Spinal cord (tissue), 10 donors: ENCODE data around the gene SOX10. TPM values are rescaled to one million over a fixed set of nuclear protein-coding genes. Genes with fewer than 3 reads are reported as not detected.

Experiments
- DNase-seq, 6 donors: peaks; one replicate each; pipeline versions ENCODE4 v3.0.0 to v3.0.0-alpha.2; 2013 to 2015; ENCODE audit warnings: low spot score in 6 of 6, low read depth in 4 of 6
- H3K27ac ChIP-seq: one replicate; pipeline ENCODE4 v1.5.1; 2013; ENCODE audit warnings: low read depth, low read length, control low read depth
- H3K27me3 ChIP-seq: one replicate; pipeline ENCODE4 v1.6.1; 2013; ENCODE audit warnings: low read length; ENCODE audit not compliant: control insufficient read depth, insufficient read depth
- H3K36me3 ChIP-seq: one replicate; pipeline ENCODE4 v1.6.1; 2013; ENCODE audit warnings: low read length; ENCODE audit not compliant: control insufficient read depth, insufficient read depth
- H3K4me1 ChIP-seq: one replicate; pipeline ENCODE4 v1.6.1; 2013; ENCODE audit warnings: low read length; ENCODE audit not compliant: control insufficient read depth, insufficient read depth
- H3K4me3 ChIP-seq: one replicate; pipeline ENCODE4 v1.5.1; 2013; ENCODE audit warnings: low read depth, low read length, control low read depth
- H3K9me3 ChIP-seq: one replicate; pipeline ENCODE4 v1.6.1; 2013; ENCODE audit warnings: low read length; ENCODE audit not compliant: control insufficient read depth, insufficient read depth
- WGBS: methylation state at CpG from one replicate; pipeline ENCODE4 v1.1.5; 2013; ENCODE audit warnings: missing lambda C conversion rate; ENCODE audit not compliant: insufficient coverage; 5-methylcytosine and 5-hydroxymethylcytosine counted together
- long read RNA-seq, 4 donors: transcript quantifications; one replicate each; lab custom pipeline, GENCODE V29; 2026
- polyA plus RNA-seq, 2 donors: library from polyadenylated mRNA; unstranded; fragments of 120-200 nt; gene quantifications; one replicate each; pipeline ENCODE4 v1.2.1, GENCODE V29; 2013; ENCODE audit not compliant: insufficient read length in 2 of 2
- total RNA-seq, 2 donors: library from RNA; depleted of rRNA in 1 of 2; stranded (reverse); fragments of 120-200 nt in 1 of 2; fragments of >200 nt in 1 of 2; gene quantifications; one replicate each; pipeline versions ENCODE4 v1.2.3 to v1.2.4, GENCODE V29; 2013 to 2014
- donor health status: healthy.

SOX10 gene
- total RNA-seq = 10 to 100 TPM; 28.8 to 41.4 TPM
- polyA plus RNA-seq = 100 to 1,000 TPM; 264 to 304 TPM
- long read RNA-seq, donor 1, transcript SOX10-202 (4 exons, 2,879 nt) = major isoform, 71 of 106 reads
- long read RNA-seq, donor 1, partial matches to known transcripts = 35 of 106 reads
- long read RNA-seq, donor 1, other reads (novel, unspliced or antisense) = 0 of 106 reads
- long read RNA-seq, donor 2, transcript SOX10-202 (4 exons, 2,879 nt) = major isoform, 20 of 62 reads
- long read RNA-seq, donor 2, partial matches to known transcripts = 42 of 62 reads
- long read RNA-seq, donor 2, other reads (novel, unspliced or antisense) = 0 of 62 reads
- long read RNA-seq, donor 3, transcript SOX10-202 (4 exons, 2,879 nt) = major isoform, 28 of 47 reads
- long read RNA-seq, donor 3, partial matches to known transcripts = 19 of 47 reads
- long read RNA-seq, donor 3, other reads (novel, unspliced or antisense) = 0 of 47 reads
- long read RNA-seq, donor 4 = 0 reads

DNA sequence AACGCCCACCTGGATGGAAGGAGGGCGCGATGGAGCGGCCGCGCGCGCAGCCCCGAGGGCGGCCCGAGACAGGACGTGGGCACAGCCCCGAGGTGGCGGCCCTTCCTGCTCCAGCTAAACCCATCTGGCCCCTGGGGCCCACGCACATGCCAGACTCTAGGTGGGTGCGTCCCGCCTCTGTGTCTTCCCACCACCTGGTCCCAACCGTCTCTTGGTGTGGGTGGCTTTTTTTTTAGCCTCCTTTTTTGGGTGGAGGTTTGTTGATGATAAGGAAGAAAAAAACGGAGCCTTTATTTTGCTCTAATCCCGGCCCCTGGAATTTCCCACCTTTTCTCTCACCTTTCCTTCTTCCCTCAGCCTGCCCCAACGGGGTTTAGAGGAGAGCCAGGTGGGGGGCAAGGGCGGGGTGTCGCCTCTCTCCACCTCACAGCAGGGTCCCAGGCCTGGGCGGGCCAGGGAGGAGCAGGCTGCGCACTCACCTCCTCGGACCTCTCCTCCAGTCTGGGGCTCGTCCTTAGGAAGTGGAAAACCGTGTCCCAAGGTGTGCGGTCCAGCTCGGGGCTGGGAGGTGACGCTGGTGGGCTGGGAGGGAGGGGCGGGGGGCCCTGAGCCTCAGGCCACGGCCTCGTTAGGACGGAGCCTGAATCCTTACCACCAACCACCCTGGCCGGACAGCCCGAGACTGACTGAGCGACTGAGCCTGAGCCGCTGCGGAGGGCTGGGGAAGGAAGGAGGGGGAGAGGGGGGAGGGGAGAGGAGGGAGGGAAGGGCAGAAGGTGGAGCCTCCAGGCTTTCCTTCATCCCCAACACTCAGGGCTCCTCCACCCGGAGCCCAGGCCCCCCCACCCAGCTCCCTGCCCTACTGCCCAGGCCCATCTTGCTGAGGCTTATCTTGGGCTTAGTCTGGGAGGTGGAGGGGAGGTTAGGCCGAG is at the start of gene SOX10:
Gene SOX10 (minus strand): TSS at position 696 of the 932 bp plus-strand sequence. CDS start 771 bp downstream, outside the sequence.
- H3K27ac ChIP-seq = peak within 1 kb of the TSS; percentile 89
- H3K36me3 ChIP-seq = peaks cover 80% of the 10 kb centered on the region
- H3K9me3 ChIP-seq = no peaks in the 10 kb centered on the region
- no peaks in the 10 kb centered on the region for H3K27me3 ChIP-seq
- H3K4me3 ChIP-seq = peak within 1 kb of the TSS; percentile 64
- H3K4me1 ChIP-seq = peaks cover 39% of the 10 kb centered on the region
- 46% methylated on average over 19 of the region's 42 CpGs for WGBS
- peak in 2 of 6 donors; percentile 43 to 71 for DNase-seq

DNA sequence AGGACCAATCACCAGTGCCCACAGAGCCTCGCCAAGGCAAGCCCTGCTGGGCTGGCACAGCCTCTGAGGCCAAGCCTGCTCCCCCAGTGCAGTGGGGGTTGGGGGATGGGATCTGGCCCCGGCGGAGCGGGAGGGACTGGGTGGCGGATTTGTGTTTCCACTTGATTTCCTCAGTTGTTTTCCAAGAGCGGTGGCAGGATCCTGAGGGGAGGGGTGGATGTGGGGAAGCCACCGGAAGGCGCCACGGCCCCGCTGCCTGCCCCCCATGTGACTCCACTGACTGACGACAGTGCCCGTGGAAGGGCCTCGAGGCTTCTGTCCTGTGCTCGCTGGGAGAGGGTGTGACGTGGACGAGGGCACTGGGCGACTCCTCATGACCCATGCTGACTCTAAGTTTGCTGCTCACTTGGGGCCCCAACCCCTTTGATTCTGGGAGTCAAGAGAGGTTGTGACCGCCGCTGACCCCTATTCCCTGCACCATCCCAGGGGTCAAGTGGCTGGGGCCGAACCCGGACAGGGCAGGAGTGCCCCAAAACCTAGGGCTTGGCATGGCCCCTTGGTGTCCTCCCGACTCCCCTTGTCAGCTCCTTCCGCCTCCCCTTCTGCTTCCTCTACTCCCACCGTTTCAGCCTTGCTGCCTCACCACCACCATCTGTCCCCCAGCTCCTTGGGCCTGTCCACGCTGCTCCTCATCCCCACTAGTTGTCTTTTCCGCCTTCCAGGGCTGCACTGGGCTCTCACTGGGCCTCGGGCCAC is 49.3 kb upstream of the SOX10 start:
- H3K4me1 ChIP-seq = peaks cover 91% of the 10 kb centered on the region
- no peak overlapping the region for H3K4me3 ChIP-seq
- H3K36me3 ChIP-seq = peaks cover 17% of the 10 kb centered on the region
- WGBS = 38% methylated on average over 27 of the region's 27 CpGs
- H3K27ac ChIP-seq = peak overlapping the region; percentile 92
- no peaks in the 10 kb centered on the region for H3K27me3 ChIP-seq
- H3K9me3 ChIP-seq = no peaks in the 10 kb centered on the region
- DNase-seq = peak in 2 of 6 donors; percentile 37 to 84

DNA sequence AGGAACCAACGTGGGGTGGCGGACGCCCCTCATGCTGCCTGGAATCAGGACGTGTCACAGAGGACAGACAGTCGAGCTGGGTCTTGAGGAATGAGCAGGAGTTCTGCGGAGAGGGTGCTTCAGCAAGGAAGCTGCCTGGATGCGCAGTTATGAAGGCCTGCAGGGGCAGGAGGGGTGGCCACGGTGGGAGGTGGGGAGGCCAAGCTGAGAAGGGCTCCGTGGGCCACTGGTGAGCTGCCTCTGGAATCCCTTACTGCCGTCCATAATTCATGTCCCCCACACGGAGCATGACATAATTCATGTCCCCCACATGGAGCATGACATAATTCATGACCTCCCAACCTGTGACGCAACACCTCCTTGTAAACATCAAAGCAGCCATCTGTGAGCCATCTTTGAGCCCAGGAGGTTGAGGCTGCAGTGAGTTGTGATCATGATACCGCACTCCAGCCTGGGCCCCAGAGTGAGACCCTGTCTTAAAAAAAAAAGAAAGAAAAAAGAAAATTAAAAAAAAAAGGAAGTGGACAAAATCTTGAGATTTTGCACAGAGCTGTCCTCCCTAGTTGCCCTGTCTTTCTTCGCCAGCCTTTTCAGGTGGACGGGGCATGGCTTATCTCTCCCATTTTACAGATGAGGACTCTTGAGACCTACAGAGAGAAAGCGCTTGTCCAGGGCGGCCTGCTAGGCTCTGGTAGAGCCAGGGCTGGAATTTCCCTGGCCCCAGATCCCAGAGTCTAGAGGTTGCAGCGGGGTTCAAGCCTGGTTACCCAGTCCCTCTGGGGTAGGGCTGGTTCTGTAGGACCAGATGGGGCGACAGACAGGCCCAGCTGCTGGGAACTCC is 48.5 kb upstream of the SOX10 start:
- DNase-seq = peak in 1 of 6 donors; percentile 50
- WGBS = 90% methylated on average over 14 of the region's 19 CpGs
- peaks cover 16% of the 10 kb centered on the region for H3K36me3 ChIP-seq
- peak overlapping the region; percentile 92 for H3K27ac ChIP-seq
- no peaks in the 10 kb centered on the region for H3K27me3 ChIP-seq
- H3K4me1 ChIP-seq = peaks cover 94% of the 10 kb centered on the region
- H3K9me3 ChIP-seq = no peaks in the 10 kb centered on the region
- H3K4me3 ChIP-seq = no peak overlapping the region

DNA sequence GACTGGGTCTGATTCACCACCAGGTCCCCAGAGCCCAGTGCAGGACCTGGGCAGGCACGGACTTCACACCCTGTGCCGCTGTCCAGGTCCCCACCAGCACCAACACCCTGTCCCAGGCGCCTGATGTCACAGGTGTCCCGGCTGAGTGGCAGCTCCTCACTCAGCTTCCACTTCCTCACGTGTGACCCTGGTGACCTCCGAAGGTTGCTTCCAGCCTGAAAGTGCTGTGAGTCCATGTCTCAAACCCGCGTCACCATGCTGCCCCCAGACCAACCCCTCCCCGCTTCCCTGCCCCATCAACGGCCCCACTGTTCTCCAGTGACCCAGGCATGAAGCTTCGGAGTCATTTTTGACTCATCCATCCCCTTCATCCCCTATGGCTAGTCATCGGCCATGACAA is 47.1 kb upstream of the SOX10 start:
- peaks cover 19% of the 10 kb centered on the region for H3K36me3 ChIP-seq
- 81% methylated on average over 12 of the region's 12 CpGs for WGBS
- H3K4me3 ChIP-seq = no peak overlapping the region
- no peak for DNase-seq
- peaks cover 97% of the 10 kb centered on the region for H3K4me1 ChIP-seq
- no peaks in the 10 kb centered on the region for H3K27me3 ChIP-seq
- H3K9me3 ChIP-seq = no peaks in the 10 kb centered on the region
- H3K27ac ChIP-seq = peak overlapping the region; percentile 92

DNA sequence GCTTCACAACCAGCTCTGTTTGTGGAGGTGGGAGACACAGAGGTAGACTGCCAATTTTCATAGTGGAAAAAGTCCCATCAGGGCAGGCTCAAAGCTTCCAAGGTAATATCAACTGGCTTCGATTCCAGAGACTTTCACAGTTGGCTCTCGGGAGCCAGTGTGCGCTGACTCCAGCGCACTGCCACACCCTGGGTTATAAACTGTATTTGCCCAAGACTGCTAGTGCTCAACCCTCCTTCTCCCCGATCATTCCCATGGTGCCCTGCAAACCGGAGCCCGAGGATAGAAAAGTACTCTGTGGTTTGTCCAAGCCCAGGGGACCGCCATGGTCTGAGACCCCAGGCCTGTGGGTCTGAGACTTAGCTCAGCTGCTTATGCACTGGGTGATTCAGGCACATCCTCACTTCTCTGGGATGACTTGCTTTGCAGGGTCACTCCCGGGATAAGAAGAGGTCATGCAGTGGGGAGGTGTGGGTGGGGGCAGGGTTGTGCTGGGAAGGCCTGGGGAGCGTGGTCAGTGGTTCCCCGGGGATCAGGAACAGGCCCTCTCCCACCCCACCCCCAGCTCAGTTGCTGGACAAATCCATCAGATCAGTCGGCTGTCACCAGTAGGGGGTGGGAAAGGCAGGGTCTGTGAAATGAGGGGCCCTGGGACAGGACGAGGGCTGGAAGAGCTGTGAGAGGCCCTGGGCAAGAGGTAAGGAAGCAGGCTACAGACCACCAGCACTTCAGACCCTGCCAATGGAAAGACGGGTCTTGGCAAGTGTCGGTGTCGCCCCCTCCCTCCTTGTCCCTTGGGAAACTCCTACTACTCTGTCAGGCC is 46.2 kb upstream of the SOX10 start:
- Histone ChIP-seq H3K27me3 (no peaks in the 10 kb centered on the region), H3K4me1 (peaks cover 97% of the 10 kb centered on the region), H3K27ac (peak overlapping the region; percentile 22), H3K36me3 (peaks cover 21% of the 10 kb centered on the region), H3K9me3 (no peaks in the 10 kb centered on the region), H3K4me3 (no peak overlapping the region)
- no peak for DNase-seq
- WGBS = 67% methylated on average over 11 of the region's 16 CpGs

DNA sequence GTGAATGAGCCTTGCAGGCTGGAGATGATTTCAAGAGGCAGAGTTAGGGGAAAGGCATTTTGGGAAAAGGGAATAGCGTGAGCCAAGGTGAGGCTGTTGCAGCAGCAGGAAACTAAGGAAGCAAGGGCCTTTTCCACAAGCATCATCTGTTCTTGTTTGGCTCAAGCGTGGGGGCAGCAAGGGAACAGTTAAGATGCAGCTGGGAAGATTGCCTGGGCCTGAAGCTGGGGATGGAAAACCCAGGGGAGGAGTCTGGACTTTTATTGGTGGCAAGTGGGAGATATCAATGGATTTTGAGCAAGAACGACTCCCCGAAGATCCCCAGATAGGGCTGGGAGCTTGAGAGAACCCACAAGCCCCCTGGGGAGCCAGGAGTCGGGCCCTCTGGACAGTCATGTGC is 45.5 kb upstream of the SOX10 start:
- Histone ChIP-seq H3K4me1 (peaks cover 96% of the 10 kb centered on the region), H3K36me3 (peaks cover 21% of the 10 kb centered on the region), H3K27ac (peak overlapping the region; percentile 37), H3K27me3 (no peaks in the 10 kb centered on the region), H3K4me3 (no peak overlapping the region), H3K9me3 (no peaks in the 10 kb centered on the region)
- DNase-seq = peak in 1 of 6 donors; percentile 45
- WGBS = 43% methylated on average over 5 of the region's 5 CpGs

DNA sequence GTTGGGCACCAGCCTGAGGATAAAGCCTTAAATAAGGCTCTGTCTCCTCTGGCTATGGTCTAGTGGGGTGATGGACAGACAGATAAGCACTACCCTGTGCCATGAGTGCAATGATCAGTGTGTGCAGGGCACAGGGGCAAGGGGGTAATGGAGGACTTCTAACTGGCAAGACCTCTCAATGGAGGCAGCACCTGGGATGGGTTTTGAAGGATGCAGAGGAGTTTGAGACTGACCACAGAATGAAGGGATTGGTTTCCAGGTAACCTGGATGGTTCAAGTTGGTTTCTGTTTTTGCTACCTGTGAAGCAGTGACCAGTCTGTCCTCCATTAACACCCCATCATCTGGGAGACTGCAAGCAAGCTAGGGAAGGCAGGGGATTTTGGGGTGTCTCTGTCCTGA is 45.0 kb upstream of the SOX10 start:
- Histone ChIP-seq H3K27ac (peak overlapping the region; percentile 76), H3K9me3 (no peaks in the 10 kb centered on the region), H3K36me3 (peaks cover 21% of the 10 kb centered on the region), H3K27me3 (no peaks in the 10 kb centered on the region), H3K4me3 (no peak overlapping the region), H3K4me1 (peaks cover 96% of the 10 kb centered on the region)
- DNase-seq = no peak
